ENCODE measurements around the gene CNGA2. TPM values are rescaled to one million over a fixed set of nuclear protein-coding genes. Genes with fewer than 3 reads are reported as not detected.

Gene CNGA2
- total RNA-seq, 1 experiment from 2014 or later: not detected

- H3K79me2 ChIP-seq (ENCODE audit: insufficient read depth, low read length): no peaks in the 10 kb centered on the region
- H3K4me3 ChIP-seq (replicated peaks in 1 of 2; ENCODE audit: low read depth in 1 of 2, low read length in 2 of 2): no peak overlapping the region
- no peak for ATAC-seq
- H3K4me1 ChIP-seq (ENCODE audit: control insufficient read depth in 1 of 2, insufficient read depth in 2 of 2, low read length in 2 of 2): no peaks in the 10 kb centered on the region
- no peaks in the 10 kb centered on the region for H3K9me3 ChIP-seq (ENCODE audit: control insufficient read depth in 1 of 2, insufficient read depth in 1 of 2, low read depth in 1 of 2, low read length in 2 of 2)
- ChIA-PET POLR2A (no interaction called here), RAD21 (ENCODE audit: low non-redundant PET in 1 of 2, low total read pairs in 2 of 2, uncharacterized antibody in 2 of 2, unreplicated experiment in 2 of 2) (no interaction called here), CTCF (no interaction called here)
- BruUV-seq (replicated peaks): no TSS peak
- H3K9me2 ChIP-seq (ENCODE audit: insufficient read depth): no peaks in the 10 kb centered on the region
- no peak for DNase-seq (ENCODE audit: low read depth, low spot score)
- H2AFZ ChIP-seq (ENCODE audit: low read depth, low read length, poor library complexity, severe bottlenecking): no peak overlapping the region
- no peaks in the 10 kb centered on the region for H4K20me1 ChIP-seq (ENCODE audit: insufficient read depth)
- H3K27ac ChIP-seq (ENCODE audit: low read depth, low read length): no peak overlapping the region
- no peaks in the 10 kb centered on the region for H3K27me3 ChIP-seq (ENCODE audit: insufficient read depth, low read length)
- H3K4me2 ChIP-seq (ENCODE audit: low read length): no peak overlapping the region
- intact Hi-C loops (cut with micrococcal nuclease): no loop called here
- no peaks in the 10 kb centered on the region for H3K36me3 ChIP-seq (ENCODE audit: control insufficient read depth in 1 of 2, insufficient read depth in 2 of 2, low read length in 2 of 2)
- H3K9ac ChIP-seq (ENCODE audit: low read length): no peak overlapping the region
- TF ChIP-seq SIN3A (IDR thresholded peaks at IDR 0.05; ENCODE audit: low read depth) (no peak), SRF (IDR thresholded peaks at IDR 0.05; ENCODE audit: low read depth) (no peak), ZFX (IDR thresholded peaks at IDR 0.05) (no peak), CEBPB (IDR thresholded peaks at IDR 0.05; ENCODE audit: low read depth) (no peak), ATF3 (IDR thresholded peaks at IDR 0.05) (no peak), JUND (IDR thresholded peaks at IDR 0.05) (no peak), CTCF (IDR thresholded peaks at IDR 0.05 in 2 of 3, conservative IDR thresholded peaks at IDR 0.05 in 1 of 3; ENCODE audit: borderline replicate concordance in 1 of 3, insufficient read depth in 1 of 3, low read depth in 2 of 3, low read length in 2 of 3) (no peak), YY1 (IDR thresholded peaks at IDR 0.05; ENCODE audit: extremely low read depth, insufficient replicate concordance, low read depth, low read length) (no peak), MAX (IDR thresholded peaks at IDR 0.05) (no peak), RAD21 (IDR thresholded peaks at IDR 0.05; ENCODE audit: low read depth) (no peak), EZH2 (IDR thresholded peaks at IDR 0.05) (no peak), TCF7L2 (IDR thresholded peaks at IDR 0.05; ENCODE audit: borderline replicate concordance, extremely low read depth, insufficient read depth, insufficient read length) (no peak), ZNF274 (IDR thresholded peaks at IDR 0.05; ENCODE audit: low read depth, low read length) (no peak), EGR1 (IDR thresholded peaks at IDR 0.05; ENCODE audit: low read depth) (no peak), SP1 (IDR thresholded peaks at IDR 0.05; ENCODE audit: low read depth) (no peak), ZBTB33 (IDR thresholded peaks at IDR 0.05; ENCODE audit: extremely low read depth, insufficient replicate concordance, low read length) (no peak), REST (IDR thresholded peaks at IDR 0.05; ENCODE audit: low read depth) (no peak), EZH2phosphoT487 (IDR thresholded peaks at IDR 0.05; ENCODE audit: borderline replicate concordance) (no peak)
These were observed 38.8 kb upstream of the CNGA2 start for GRCh38 chrX:151695583-151696340.
